NCI-H526 treated with DMSO at 0.1 percent for 48 hours (cell line): ENCODE measurements around the gene SLC30A3.
"Not testable (repeated sequence)": the region's sequence is repeated elsewhere in the genome, so short reads cannot be mapped to it uniquely, and the experiment has no call there.

Experiments used
- DNase-seq: peaks from one replicate; lab custom pipeline; 2025; lab: John Stamatoyannopoulos, UW

The SLC30A3 gene

GRCh38 chr2:27262379-27263286, at the start of gene SLC30A3:
SLC30A3 (minus strand) TSS chr2:27263047; CDS start chr2:27262906, 141 bp downstream.
- DNase-seq, result no peak

DNA sequence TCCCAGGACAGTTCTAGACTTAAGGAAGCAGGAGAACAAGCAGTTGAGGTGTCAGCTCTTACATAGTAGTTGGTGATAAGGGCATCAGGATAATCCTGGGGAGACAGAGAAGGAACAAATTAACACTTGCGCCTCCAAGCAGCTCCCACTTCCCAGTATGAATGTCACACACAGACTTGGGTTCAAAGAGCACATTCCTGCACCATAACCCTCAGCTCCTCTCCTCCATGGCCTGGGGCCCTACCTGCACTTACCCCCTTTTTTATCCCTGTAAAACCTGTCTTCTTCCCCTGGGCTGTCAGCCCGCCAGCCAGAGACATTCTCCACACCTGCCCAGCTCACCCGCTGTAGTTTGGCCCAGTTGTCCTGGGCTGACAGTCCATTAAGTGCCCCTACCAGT, 49.3 kb upstream of the SLC30A3 start:
- DNase-seq, result no peak

- no peak for DNase-seq
Observed at GRCh38 chr2:27309651-27310050, 46.8 kb upstream of the SLC30A3 start.

DNA sequence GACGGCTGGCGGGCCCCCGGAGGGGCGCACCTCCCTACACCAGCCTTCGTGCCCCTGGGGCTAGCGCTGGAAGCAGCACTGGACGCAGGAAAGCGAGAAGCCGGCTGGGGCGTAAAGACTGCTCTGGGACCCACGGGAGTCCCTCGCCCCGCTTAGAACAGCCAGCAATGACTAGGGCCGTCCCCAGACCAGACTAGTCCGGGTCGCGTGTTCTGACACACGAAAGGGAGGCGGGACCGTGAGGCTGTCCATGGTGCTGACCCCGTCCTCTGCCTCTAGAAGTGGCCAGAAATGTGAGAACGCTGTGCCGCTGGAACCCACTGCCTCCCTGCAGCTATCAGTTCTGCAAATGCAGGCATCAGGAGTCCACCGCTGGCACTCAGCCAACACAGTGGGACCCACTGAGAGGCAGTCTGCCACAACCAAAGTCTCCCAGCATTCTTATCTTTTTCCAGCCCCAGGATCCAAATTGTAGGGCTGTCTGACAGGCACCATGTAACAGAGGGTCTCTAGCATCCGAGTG, 45.6 kb upstream of the SLC30A3 start, which contains the start of gene UCN:
Gene UCN, minus strand, starts transcription at position 87 of the 523 bp plus-strand sequence. CDS start 550 bp downstream, outside the sequence.
- DNase-seq, result no peak

DNA sequence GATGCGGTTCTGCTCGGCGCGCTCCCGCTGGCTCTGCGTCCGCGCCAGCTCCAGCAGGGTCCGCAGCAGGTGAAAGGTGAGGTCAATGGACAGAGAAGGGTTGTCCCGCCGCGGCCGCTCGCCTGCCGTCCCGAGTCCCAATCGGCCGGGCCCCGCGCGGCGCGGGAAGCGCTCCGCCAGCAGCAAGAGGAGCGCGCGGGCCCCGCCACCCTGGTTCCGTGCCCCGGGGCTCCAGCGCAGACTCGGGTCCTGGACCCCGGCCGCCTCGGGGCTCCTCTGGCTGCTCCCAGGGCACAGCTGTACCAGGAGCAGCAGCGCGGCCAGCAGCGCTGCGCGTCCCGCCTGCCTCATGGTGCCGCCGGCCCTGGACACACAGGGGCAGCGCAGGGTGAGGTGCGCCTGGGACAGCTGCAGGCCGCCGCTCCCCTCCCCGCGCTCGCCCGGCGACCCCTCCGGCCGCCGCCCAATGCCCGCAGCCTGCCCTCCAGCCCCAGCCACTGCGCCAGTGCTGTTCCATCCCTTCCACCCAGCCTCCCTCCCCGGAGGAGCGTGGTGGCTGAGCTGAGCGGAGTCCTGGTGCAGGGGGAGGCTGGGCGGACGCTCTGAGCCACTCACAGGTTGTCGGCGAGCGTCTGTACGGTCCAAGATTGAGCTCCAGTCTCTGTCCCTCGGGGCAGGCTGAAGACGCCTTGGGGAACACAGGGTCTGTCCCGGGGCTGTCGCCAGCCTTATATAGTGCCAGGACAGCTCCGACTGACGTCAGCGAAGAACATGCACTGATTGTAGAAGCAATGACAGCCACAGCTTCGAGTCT, 44.9 kb upstream of the SLC30A3 start:
- DNase-seq, result no peak

GRCh38 chr2:27307287-27307544, 44.4 kb upstream of the SLC30A3 start:
- DNase-seq, result no peak

GRCh38 chr2:27306573-27307286, 43.9 kb upstream of the SLC30A3 start:
- DNase-seq, result no peak

DNA sequence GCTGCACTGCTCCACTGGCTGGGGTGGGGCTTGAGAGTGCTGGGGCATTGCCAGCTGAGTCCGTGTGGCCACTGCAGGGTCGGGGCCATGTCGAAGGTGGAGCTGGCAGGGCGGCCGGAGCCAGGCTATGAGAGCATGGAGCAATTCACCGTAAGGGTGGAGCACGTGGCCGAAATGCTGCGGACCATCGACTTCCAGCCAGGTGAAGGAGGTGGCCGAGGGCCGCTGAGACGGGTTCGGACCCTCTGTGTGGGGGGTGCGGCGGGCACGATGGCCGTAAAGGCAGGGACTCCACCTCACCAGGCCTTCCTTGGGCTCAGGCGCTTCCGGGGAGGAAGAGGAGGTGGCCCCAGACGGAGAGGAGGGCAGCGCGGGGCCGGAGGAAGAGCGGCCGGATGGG, 43.3 kb upstream of the SLC30A3 start:
- DNase-seq, result no peak

DNA sequence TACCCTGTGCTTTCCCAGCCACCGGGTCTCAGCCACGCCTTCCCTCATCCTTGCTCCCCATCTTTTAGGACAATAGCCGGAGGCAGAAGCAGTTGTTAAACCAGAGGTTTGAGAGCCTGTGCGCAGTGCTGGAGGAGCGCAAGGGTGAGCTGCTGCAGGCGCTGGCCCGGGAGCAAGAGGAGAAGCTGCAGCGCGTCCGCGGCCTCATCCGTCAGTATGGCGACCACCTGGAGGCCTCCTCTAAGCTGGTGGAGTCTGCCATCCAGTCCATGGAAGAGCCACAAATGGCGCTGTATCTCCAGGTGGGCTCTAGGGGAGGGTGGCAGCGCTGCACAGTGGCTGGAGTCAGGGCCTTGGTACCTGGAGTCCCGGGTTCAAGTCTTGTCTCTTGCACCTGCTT, 42.7 kb upstream of the SLC30A3 start:
- DNase-seq, result no peak

DNA sequence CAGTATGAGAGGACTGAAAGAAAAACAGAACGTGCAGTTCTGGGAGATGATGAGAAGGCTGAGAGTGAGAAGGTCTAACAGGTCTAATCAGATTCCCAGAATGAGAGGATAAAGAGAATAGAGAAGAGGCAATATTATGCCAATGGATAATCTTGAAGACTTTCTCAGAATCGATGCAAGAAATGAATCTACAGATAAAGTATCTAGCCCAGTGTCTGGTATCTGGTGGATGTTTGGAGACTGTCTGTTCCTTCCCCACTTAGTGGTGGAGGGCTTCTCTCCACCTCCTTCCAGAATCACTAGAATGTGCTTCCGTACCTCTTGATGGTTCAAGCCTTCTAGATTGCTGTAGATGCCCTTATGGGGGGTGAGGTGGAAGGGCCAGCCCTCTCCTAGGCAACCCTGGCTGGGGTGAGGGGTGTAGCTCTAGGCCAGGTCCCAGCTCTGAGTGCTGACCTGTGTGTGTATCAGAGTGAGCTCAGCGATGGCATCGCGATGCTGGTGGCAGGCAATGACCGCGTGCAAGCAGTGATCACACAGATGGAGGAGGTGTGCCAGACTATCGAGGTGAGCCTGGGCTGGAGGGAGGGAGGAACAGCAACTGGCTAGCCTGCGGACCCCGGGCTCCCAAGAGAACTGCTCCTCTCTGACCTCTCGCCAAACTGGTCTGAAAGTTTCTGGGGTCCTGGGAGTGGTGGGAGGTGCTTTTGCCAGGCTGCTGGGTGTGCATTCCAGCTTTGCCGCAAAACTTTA, 41.8 kb upstream of the SLC30A3 start:
- no peak for DNase-seq

GRCh38 chr2:27303093-27304025, 40.5 kb upstream of the SLC30A3 start:
- DNase-seq, result peak; percentile 34

DNA sequence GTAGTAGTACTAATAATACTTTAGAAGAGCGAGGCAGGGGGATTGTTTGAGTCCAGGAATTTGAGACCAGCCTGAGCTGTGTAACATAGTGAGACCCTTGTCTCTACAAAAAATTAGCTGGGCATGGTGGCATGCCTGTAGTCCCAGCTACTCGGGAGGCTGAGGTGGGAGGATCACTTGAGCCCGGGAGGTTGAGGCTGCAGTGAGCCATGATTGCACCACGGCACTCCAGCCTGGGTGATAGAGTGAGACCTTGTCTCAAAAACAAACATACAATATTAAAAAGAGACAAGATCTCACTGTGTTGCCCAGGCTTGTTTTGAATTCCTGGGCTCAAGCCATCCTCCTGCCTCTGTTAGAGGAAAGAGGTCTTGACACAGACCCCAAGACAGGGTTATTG, 37.8 kb upstream of the SLC30A3 start:
- DNase-seq, result not testable (repeated sequence)

GRCh38 chr2:27298391-27299080, 35.7 kb upstream of the SLC30A3 start:
- DNase-seq, result no peak

DNA sequence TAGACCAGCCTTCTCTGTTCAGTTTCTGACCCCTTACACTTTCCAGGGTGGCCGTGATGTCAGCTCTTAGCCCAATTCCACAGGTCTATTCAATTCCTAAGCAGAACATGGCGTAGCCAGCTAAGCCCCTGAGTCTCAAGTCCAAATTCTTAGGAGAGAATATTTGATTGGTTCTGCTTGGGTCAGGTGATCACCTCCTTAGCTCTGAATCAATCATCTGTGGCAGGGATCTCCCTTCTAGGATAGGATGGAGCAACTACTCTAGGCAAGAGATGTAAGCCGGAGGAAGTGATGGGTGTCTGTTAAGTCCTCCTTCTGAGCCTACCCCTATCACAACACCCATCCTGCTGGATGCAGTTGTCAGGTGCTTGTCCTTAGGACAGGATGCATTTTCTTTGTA, 34.3 kb upstream of the SLC30A3 start:
- no peak for DNase-seq

DNA sequence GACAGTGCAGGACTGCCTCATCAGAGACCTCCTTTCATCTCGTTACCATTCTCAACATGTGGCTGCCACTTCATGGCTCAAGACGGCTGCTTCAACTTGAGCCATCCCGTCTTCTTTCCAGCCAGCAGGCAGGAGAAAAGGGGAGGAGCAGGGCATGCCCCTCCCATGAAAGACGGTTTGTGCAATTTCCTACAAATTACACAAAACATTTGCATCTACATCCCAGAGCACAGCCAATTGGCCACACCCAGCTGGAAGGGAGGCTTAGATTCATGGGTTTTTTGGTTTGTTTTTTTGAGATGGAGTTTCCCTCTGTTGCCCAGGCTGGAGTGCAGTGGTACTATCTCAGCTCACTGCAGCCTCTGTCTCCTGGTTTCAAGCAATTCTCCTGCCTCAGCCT, 33.6 kb upstream of the SLC30A3 start:
- peak; percentile 6 for DNase-seq

GRCh38 chr2:27294928-27295327, 32.1 kb upstream of the SLC30A3 start:
- DNase-seq, result no peak

DNA sequence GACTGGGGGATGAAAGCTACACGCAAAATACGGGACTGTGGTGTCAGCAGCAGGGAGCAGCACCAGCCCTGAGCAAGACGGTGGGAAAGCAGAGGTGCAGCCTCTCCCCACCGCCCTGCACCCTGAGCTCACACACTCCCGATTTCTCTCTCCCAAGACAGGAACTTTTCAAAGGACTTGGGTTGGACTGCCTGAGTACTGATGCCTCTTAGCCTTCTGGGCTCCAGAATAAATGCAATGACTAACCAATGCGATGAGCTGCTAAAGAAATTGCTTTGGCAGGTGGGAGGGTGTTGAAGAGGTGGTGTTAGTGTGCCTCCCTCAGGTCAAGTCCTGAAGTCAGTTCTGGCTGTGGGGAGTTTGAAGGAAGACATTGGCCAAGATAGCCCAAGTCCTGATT, 29.0 kb upstream of the SLC30A3 start:
- no peak for DNase-seq

GRCh38 chr2:27290549-27290948, 27.7 kb upstream of the SLC30A3 start:
- DNase-seq, result no peak

DNA sequence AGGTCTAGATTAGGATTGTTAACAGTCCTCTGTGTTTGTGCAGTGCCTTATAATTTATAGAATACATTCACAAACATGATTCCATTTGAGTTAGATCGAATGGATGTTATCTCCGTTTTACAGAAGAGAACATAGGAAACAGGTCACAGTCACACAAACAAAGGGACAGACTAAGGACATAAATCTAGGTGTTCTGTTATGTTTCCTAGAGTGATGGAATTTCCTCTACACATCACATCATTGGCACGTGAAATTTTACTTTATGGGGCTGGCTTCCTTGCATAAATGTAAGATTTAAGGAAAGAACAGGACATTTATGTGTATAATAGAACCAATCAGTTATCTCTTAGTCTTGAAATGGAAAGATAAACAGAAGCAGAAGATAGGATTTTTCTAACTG, 25.8 kb upstream of the SLC30A3 start:
- DNase-seq, result no peak

DNA sequence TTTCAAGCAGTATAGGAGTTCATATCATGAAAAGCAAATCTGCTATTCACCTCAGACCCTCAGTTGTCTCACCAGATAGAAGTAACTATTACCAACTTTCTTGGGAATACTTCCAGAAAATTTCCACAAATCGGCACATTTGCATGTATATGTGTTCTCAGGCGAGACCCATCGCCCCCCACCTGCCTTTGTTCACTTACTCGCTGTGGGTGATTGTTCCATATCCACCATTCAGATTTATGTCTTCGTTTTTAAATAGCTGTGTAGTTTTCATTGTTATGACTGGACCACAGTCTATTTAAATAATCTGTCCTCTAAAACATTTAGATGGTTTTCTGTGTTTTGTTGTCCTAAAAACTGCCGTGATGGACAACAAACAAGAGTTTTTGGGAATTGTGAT, 22.6 kb upstream of the SLC30A3 start:
- no peak for DNase-seq
